IMR-90 (cell line): ENCODE results near the gene MGAT5. TPM values are rescaled to one million over a fixed set of nuclear protein-coding genes. Genes with fewer than 3 reads are reported as not detected.
A peak's percentile ranks its signal among the peaks of the same experiment; 100 is the strongest.

Experiments used
- ATAC-seq: fragments of 200-7000 bp; cut with Tn5 transposase; 2 replicates; pipeline ENCODE4 v1.9.1; 2020; ENCODE audit warnings: low read depth, mild to moderate bottlenecking, moderate library complexity
- BruUV-seq: library from RNA; stranded (reverse); fragments of 400-500 nt; replicated peaks from 2 replicates; lab custom pipeline; 2021; lab: Mats Ljungman, UMichigan
- CTCF ChIA-PET: fragments of 300-600 bp; formaldehyde crosslinking; extraction: SDS; loops from one replicate; lab custom pipeline; 2021; ENCODE audit warnings: antibody characterized with exemption; lab: Yijun Ruan, JAX
- POLR2A ChIA-PET: fragments of 300-600 bp; sonication (Branson Sonifier 250); formaldehyde crosslinking; loops from one replicate; lab custom pipeline; 2022; ENCODE audit warnings: antibody characterized with exemption; ENCODE audit not compliant: unreplicated experiment; lab: Charles Lee
- DNase-seq: peaks from one replicate; pipeline ENCODE4 v3.0.0; 2013
- H2AFZ ChIP-seq: replicated peaks from 2 replicates; pipeline ENCODE3; 2013; ENCODE audit warnings: low read length, mild to moderate bottlenecking; ENCODE audit not compliant: poor library complexity
- H2AK5ac ChIP-seq: 2 replicates; pipeline ENCODE4 v1.6.1; 2013; ENCODE audit warnings: low read depth, low read length, inconsistent platforms
- H2AK9ac ChIP-seq: replicated peaks from 2 replicates; pipeline ENCODE3; 2013; ENCODE audit warnings: mild to moderate bottlenecking, low read depth, low read length, moderate library complexity; ENCODE audit not compliant: poor library complexity
- H2BK120ac ChIP-seq: 2 replicates; pipeline ENCODE4 v1.6.1; 2013; ENCODE audit warnings: low read depth, low read length, inconsistent platforms
- H2BK15ac ChIP-seq: 3 replicates; pipeline ENCODE4 v1.6.1; 2013; ENCODE audit warnings: low read depth, low read length, inconsistent platforms
- H2BK20ac ChIP-seq: 2 replicates; pipeline ENCODE4 v1.6.1; 2013; ENCODE audit warnings: low read depth, mild to moderate bottlenecking, inconsistent platforms, low read length, moderate library complexity
- H2BK5ac ChIP-seq: 2 replicates; pipeline ENCODE4 v1.6.1; 2013; ENCODE audit warnings: mild to moderate bottlenecking, low read depth, low read length, inconsistent platforms; ENCODE audit not compliant: poor library complexity, severe bottlenecking
- H3K14ac ChIP-seq: replicated peaks from 2 replicates; pipeline ENCODE4 v1.6.1; 2013; ENCODE audit warnings: low read depth, low read length, inconsistent platforms
- H3K18ac ChIP-seq: 2 replicates; pipeline ENCODE4 v1.6.1; 2013; ENCODE audit warnings: low read depth, low read length, control low read depth
- H3K23ac ChIP-seq: 2 replicates; pipeline ENCODE4 v1.6.1; 2013; ENCODE audit warnings: low read depth, low read length, inconsistent platforms
- H3K27ac ChIP-seq: 2 replicates; pipeline ENCODE4 v1.5.1; 2013; ENCODE audit warnings: mild to moderate bottlenecking, control low read depth, low read length; ENCODE audit not compliant: insufficient read depth
- H3K27me3 ChIP-seq: 2 replicates; pipeline ENCODE4 v1.6.1; 2013; ENCODE audit warnings: low read length; ENCODE audit not compliant: control insufficient read depth, insufficient read depth
- H3K36me3 ChIP-seq: 2 replicates; pipeline ENCODE4 v1.6.1; 2013; ENCODE audit warnings: low read length, mixed read lengths; ENCODE audit not compliant: control insufficient read depth, insufficient read depth
- H3K4ac ChIP-seq: 2 replicates; pipeline ENCODE4 v1.6.1; 2013; ENCODE audit warnings: low read depth, low read length, inconsistent platforms
- H3K4me1 ChIP-seq: 2 replicates; pipeline ENCODE4 v1.6.1; 2013; ENCODE audit warnings: low read length, mixed read lengths; ENCODE audit not compliant: control insufficient read depth, insufficient read depth
- H3K4me2 ChIP-seq: 2 replicates; pipeline ENCODE4 v1.6.1; 2013; ENCODE audit warnings: low read depth, mild to moderate bottlenecking, control low read depth, low read length, moderate library complexity
- H3K4me3 ChIP-seq: 2 replicates; pipeline ENCODE4 v1.5.1; 2013; ENCODE audit warnings: low read depth, mild to moderate bottlenecking, control low read depth, low read length, moderate library complexity; ENCODE audit not compliant: insufficient read depth
- H3K56ac ChIP-seq: 2 replicates; pipeline ENCODE4 v1.6.1; 2013; ENCODE audit warnings: low read length, inconsistent platforms; ENCODE audit not compliant: insufficient read depth; ENCODE audit errors: extremely low read depth
- H3K79me1 ChIP-seq, 2 experiments: 2 replicates each; pipeline ENCODE4 v1.6.1; 2013; ENCODE audit warnings: low read length in 2 of 2, inconsistent platforms in 1 of 2, low read depth in 1 of 2
- H3K9ac ChIP-seq: 2 replicates; pipeline ENCODE4 v1.6.1; 2013; ENCODE audit warnings: low read depth, low read length, control low read depth
- H3K9me1 ChIP-seq: 2 replicates; pipeline ENCODE4 v1.6.1; 2013; ENCODE audit warnings: low read length, inconsistent platforms; ENCODE audit not compliant: insufficient read depth
- H3K9me3 ChIP-seq: 2 replicates; pipeline ENCODE4 v1.6.1; 2013; ENCODE audit warnings: low read length; ENCODE audit not compliant: control insufficient read depth, insufficient read depth
- H4K20me1 ChIP-seq: 2 replicates; pipeline ENCODE4 v1.6.1; 2013; ENCODE audit warnings: low read length, inconsistent platforms; ENCODE audit not compliant: insufficient read depth
- H4K5ac ChIP-seq: 2 replicates; pipeline ENCODE4 v1.6.1; 2013; ENCODE audit warnings: mild to moderate bottlenecking, low read depth, low read length, control low read depth
- H4K8ac ChIP-seq, 2 experiments: 2 replicates each; pipeline ENCODE4 v1.6.1; 2013; ENCODE audit warnings: low read depth in 2 of 2, low read length in 2 of 2, control low read depth in 1 of 2, inconsistent platforms in 1 of 2
- H4K91ac ChIP-seq: 2 replicates; pipeline ENCODE4 v1.6.1; 2013; ENCODE audit warnings: low read depth, low read length, inconsistent platforms; ENCODE audit not compliant: insufficient read depth
- BHLHE40 ChIP-seq: fragments of 150-350 bp; IDR thresholded peaks from 2 replicates; pipeline ENCODE4 v1.6.1; 2016; ENCODE audit warnings: mild to moderate bottlenecking, low read depth, low read length
- CEBPB ChIP-seq: IDR thresholded peaks from 2 replicates; pipeline ENCODE4 v1.6.1; 2012; ENCODE audit warnings: low read depth, low read length, improper control_type of control experiment
- CHD1 ChIP-seq: IDR thresholded peaks from 2 replicates; pipeline ENCODE4 v1.6.1; 2012; ENCODE audit warnings: low read depth, low read length, improper control_type of control experiment
- MAFK ChIP-seq: IDR thresholded peaks from 2 replicates; pipeline ENCODE4 v1.6.1; 2012; ENCODE audit warnings: low read depth, low read length, improper control_type of control experiment
- MAZ ChIP-seq: IDR thresholded peaks from 2 replicates; pipeline ENCODE4 v1.6.1; 2012; ENCODE audit warnings: low read depth, mild to moderate bottlenecking, low read length, improper control_type of control experiment, moderate library complexity, borderline replicate concordance
- MXI1 ChIP-seq: IDR thresholded peaks from 2 replicates; pipeline ENCODE4 v1.6.1; 2012; ENCODE audit warnings: low read depth, mild to moderate bottlenecking, low read length, moderate library complexity, borderline replicate concordance
- NFE2L2 ChIP-seq: fragments of 150-350 bp; IDR thresholded peaks from 2 replicates; pipeline ENCODE4 v1.6.1; 2016; ENCODE audit warnings: low read depth, mild to moderate bottlenecking, low read length
- POLR2A ChIP-seq: IDR thresholded peaks from 2 replicates; pipeline ENCODE4 v1.6.1; 2012; ENCODE audit warnings: mild to moderate bottlenecking, low read depth, low read length
- RAD21 ChIP-seq: IDR thresholded peaks from 2 replicates; pipeline ENCODE4 v1.6.1; 2012; ENCODE audit warnings: low read length, improper control_type of control experiment
- RCOR1 ChIP-seq: IDR thresholded peaks from 2 replicates; pipeline ENCODE4 v1.6.1; 2012; ENCODE audit warnings: mild to moderate bottlenecking, low read length, improper control_type of control experiment; ENCODE audit not compliant: insufficient replicate concordance
- RFX5 ChIP-seq: IDR thresholded peaks from 2 replicates; pipeline ENCODE4 v1.8.0; 2012; ENCODE audit warnings: low read depth, mild to moderate bottlenecking, low read length, moderate library complexity
- SMC3 ChIP-seq: fragments of 150-350 bp; IDR thresholded peaks from 2 replicates; pipeline ENCODE4 v1.6.1; 2016; ENCODE audit warnings: low read depth, mild to moderate bottlenecking, antibody characterized with exemption, low read length, moderate library complexity
- USF2 ChIP-seq: fragments of 150-350 bp; IDR thresholded peaks from 2 replicates; pipeline ENCODE4 v1.6.1; 2017; ENCODE audit warnings: mild to moderate bottlenecking, antibody characterized with exemption, low read length, low read depth
- WGBS, 2 experiments: methylation state at CpG; one replicate each; pipeline versions ENCODE4 v1.1.5 to v1.1.7; 2013; ENCODE audit warnings: missing lambda C conversion rate in 2 of 2; ENCODE audit not compliant: insufficient read length in 1 of 2; ENCODE audit errors: extremely low coverage in 2 of 2; 5-methylcytosine and 5-hydroxymethylcytosine counted together
- dilution Hi-C: fragments of 300-500 bp; cut with HindIII; formaldehyde crosslinking; loops from one replicate; pipeline ENCODE4 v1.14.3; 2018; ENCODE audit warnings: low sequenced_read_pairs; ENCODE audit not compliant: unreplicated experiment
- in situ Hi-C: fragments of 300-500 bp; cut with MboI; formaldehyde crosslinking; loops from 3 replicates; pipeline ENCODE4 v1.14.3; 2019; ENCODE audit warnings: low sequenced_read_pairs, inconsistent platforms, mixed read lengths
- intact Hi-C: fragments of 100-400 bp; cut with micrococcal nuclease; formaldehyde crosslinking; loops from 2 replicates; pipeline ENCODE4 v1.10.0; 2022
- polyA plus RNA-seq, 3 experiments: library from polyadenylated mRNA; depleted of rRNA; stranded (reverse); fragments of >200 nt; gene quantifications; 2 replicates each; pipeline ENCODE4 v1.2.3, GENCODE V29; 2012; ENCODE audit warnings: low replicate concordance in 1 of 3
- total RNA-seq: library from RNA; depleted of rRNA; stranded (reverse); fragments of >200 nt; gene quantifications from 2 replicates; pipeline ENCODE4 v1.2.3, GENCODE V29; 2012
- TF ChIP-seq, protein P1 (sequence below): conservative IDR thresholded peaks from 2 replicates; pipeline ENCODE4 v1.5.1; 2012; ENCODE audit warnings: mild to moderate bottlenecking, low read depth, low read length, improper control_type of control experiment

MGAT5 gene
- total and polyA plus RNA-seq, 2 of the 4 experiments (the other 2 are of a cell fraction), result 22.9 to 59.9 TPM

- Histone ChIP-seq H4K8ac (peak overlapping the region in 1 of 2 experiments; percentile 36; a peak in 3 of 4 replicates), H3K18ac (peak overlapping the region; percentile 86; the same call in 1 of the 2 replicates), H2BK120ac (peak overlapping the region; percentile 69), H3K9me1 (peaks cover 26% of the 10 kb centered on the region; the same call in 1 of the 2 replicates), H4K91ac (peak overlapping the region; percentile 30), H2BK15ac (peak overlapping the region; percentile 60; the same call in 2 of the 3 replicates), H3K79me1 (peaks cover 24 to 68% of the 10 kb centered on the region in 2 experiments), H3K4me1 (peaks cover 26% of the 10 kb centered on the region), H3K9me3 (peaks cover 3% of the 10 kb centered on the region; the same call in 1 of the 2 replicates), H3K56ac (no peak overlapping the region), H2BK20ac (peak overlapping the region; percentile 27), H4K5ac (peak overlapping the region; percentile 84), H3K27ac (peak overlapping the region; percentile 12; the same call in 1 of the 2 replicates), H2BK5ac (peak overlapping the region; percentile 98), H3K4me3 (no peak overlapping the region), H3K36me3 (no peaks in the 10 kb centered on the region), H3K4me2 (peak overlapping the region; percentile 4; the same call in 1 of the 2 replicates), H3K4ac (peak overlapping the region; percentile 34), H2AK5ac (peak overlapping the region; percentile 53; the same call in 1 of the 2 replicates), H3K23ac (peak overlapping the region; percentile 28; the same call in 1 of the 2 replicates), H2AK9ac (no peak overlapping the region), H3K9ac (peak overlapping the region; percentile 4; the same call in 1 of the 2 replicates), H3K14ac (peak overlapping the region; percentile 71), H4K20me1 (peaks cover 6% of the 10 kb centered on the region; the same call in 1 of the 2 replicates), H2AFZ (no peak overlapping the region), H3K27me3 (no peaks in the 10 kb centered on the region)
- in situ Hi-C loops (loop anchor here (25.0 kb wide), 1 partner anchor 346 kb away; no protein-coding TSS in a partner anchor), dilution Hi-C loops (no loop called here), intact Hi-C loops (loop anchor here (5.0 kb wide), 1 partner anchor 179 kb away; no protein-coding TSS in a partner anchor)
- no peak for DNase-seq
- TF ChIP-seq RFX5 (no peak), RAD21 (no peak), RCOR1 (no peak), CHD1 (no peak), USF2 (no peak), POLR2A (no peak), CEBPB (no peak), NFE2L2 (no peak), BHLHE40 (no peak), MAZ (no peak), SMC3 (no peak), MAFK (no peak), MXI1 (no peak)
- TF ChIP-seq, protein P1, sequence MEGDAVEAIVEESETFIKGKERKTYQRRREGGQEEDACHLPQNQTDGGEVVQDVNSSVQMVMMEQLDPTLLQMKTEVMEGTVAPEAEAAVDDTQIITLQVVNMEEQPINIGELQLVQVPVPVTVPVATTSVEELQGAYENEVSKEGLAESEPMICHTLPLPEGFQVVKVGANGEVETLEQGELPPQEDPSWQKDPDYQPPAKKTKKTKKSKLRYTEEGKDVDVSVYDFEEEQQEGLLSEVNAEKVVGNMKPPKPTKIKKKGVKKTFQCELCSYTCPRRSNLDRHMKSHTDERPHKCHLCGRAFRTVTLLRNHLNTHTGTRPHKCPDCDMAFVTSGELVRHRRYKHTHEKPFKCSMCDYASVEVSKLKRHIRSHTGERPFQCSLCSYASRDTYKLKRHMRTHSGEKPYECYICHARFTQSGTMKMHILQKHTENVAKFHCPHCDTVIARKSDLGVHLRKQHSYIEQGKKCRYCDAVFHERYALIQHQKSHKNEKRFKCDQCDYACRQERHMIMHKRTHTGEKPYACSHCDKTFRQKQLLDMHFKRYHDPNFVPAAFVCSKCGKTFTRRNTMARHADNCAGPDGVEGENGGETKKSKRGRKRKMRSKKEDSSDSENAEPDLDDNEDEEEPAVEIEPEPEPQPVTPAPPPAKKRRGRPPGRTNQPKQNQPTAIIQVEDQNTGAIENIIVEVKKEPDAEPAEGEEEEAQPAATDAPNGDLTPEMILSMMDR, result no peak
- no TSS peak for BruUV-seq
- ATAC-seq, result no peak
- POLR2A ChIA-PET, result no interaction called here
- CTCF ChIA-PET, result interaction anchor here (1.0 kb wide), 1 partner anchor 19 kb away, joined by 3 read pairs; no protein-coding TSS in a partner anchor
- WGBS, 2 experiments, result no CpG with 5 or more reads among the region's 2 CpGs
Measured at GRCh38 chr2:134233728-134234136, 20.1 kb upstream of the MGAT5 start.
